ENCODE measurements around the gene FCHSD2. TPM values are rescaled to one million over a fixed set of nuclear protein-coding genes. Genes with fewer than 3 reads are reported as not detected.

FCHSD2 gene
- total and polyA plus RNA-seq, 9 of the 15 experiments (the other 6 are each of a cell fraction or from before 2014, with no cell fraction given): 1.8 to 14.7 (median 6.4) TPM

GRCh38 chr11:72860010-72860409, 282.1 kb downstream of the FCHSD2 start:
- POLR2A ChIA-PET: interaction anchor here (1.4 kb wide), 1 partner anchor 11 kb away, joined by 5 read pairs; no protein-coding TSS in a partner anchor

DNA sequence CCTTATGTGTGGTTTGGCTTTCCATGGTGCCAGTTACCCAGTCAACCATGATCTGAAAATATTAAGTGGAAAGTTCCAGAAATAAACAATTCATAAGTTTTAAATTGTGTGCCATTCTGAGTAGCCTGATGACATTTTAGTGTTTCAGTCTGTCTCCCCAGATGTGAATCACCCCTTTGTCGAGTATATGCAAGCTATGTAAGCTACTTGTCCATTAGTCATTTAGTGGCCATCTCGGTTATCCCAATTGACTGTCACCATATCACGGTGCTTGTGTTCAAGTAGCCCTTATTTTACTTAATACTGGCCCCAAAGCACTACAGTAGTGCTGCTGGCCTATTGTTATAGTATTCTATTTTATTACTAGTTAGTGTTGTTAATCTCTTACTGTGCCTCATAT, 283.0 kb downstream of the FCHSD2 start:
- no peaks in the 10 kb centered on the region for H3K36me3 ChIP-seq (ENCODE audit: control insufficient read depth, insufficient read depth, low read length)
- FAIRE-seq: no peak
- in situ Hi-C loops (cut with MboI): no loop called here
- intact Hi-C loops (cut with micrococcal nuclease): no loop called here
- H3K27ac ChIP-seq (ENCODE audit: extremely low read depth, low read depth, low read length): no peak overlapping the region
- no peaks in the 10 kb centered on the region for H3K4me1 ChIP-seq (replicated peaks in 1 of 2; ENCODE audit: control insufficient read depth in 2 of 2, insufficient read depth in 2 of 2, low read length in 2 of 2)
- H2AFZ ChIP-seq (ENCODE audit: low read depth, low read length): no peak overlapping the region
- no TSS peak for BruUV-seq (replicated peaks)
- POLR2A ChIA-PET: no interaction called here
- no peaks in the 10 kb centered on the region for H3K79me2 ChIP-seq (ENCODE audit: control insufficient read depth, insufficient read depth, low read length)
- no peak overlapping the region for H3K4me2 ChIP-seq (ENCODE audit: insufficient read depth, low read length)
- CTCF ChIA-PET (ENCODE audit: low intra/inter-chr PET ratio): no interaction called here
- no peaks in the 10 kb centered on the region for H3K27me3 ChIP-seq (ENCODE audit: control insufficient read depth in 2 of 2, insufficient read depth in 2 of 2, low read length in 2 of 2)
- ATAC-seq: no peak
- no peak overlapping the region for H3K4me3 ChIP-seq
- no peaks in the 10 kb centered on the region for H4K20me1 ChIP-seq (replicated peaks; ENCODE audit: control insufficient read depth, insufficient read depth, low read length)
- no peaks in the 10 kb centered on the region for H3K9me3 ChIP-seq (replicated peaks; ENCODE audit: control insufficient read depth, insufficient read depth, low read depth, low read length)
- H3K9me1 ChIP-seq (ENCODE audit: control insufficient read depth, insufficient read depth, low read length): no peaks in the 10 kb centered on the region
- no peak overlapping the region for H3K9ac ChIP-seq (ENCODE audit: insufficient read depth in 1 of 2, low read depth in 2 of 2, low read length in 2 of 2)
- no peak for DNase-seq (ENCODE audit: extremely low read depth in 1 of 4, low spot score in 3 of 4)
- no peak for TF ChIP-seq ZNF146 (CRISPR knock-in tag; IDR thresholded peaks at IDR 0.05; ENCODE audit: unreplicated experiment)
- TF ChIP-seq, protein P1, sequence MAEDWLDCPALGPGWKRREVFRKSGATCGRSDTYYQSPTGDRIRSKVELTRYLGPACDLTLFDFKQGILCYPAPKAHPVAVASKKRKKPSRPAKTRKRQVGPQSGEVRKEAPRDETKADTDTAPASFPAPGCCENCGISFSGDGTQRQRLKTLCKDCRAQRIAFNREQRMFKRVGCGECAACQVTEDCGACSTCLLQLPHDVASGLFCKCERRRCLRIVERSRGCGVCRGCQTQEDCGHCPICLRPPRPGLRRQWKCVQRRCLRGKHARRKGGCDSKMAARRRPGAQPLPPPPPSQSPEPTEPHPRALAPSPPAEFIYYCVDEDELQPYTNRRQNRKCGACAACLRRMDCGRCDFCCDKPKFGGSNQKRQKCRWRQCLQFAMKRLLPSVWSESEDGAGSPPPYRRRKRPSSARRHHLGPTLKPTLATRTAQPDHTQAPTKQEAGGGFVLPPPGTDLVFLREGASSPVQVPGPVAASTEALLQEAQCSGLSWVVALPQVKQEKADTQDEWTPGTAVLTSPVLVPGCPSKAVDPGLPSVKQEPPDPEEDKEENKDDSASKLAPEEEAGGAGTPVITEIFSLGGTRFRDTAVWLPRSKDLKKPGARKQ (CRISPR knock-in tag; IDR thresholded peaks at IDR 0.05): no peak
- no peak for TF ChIP-seq NR1H2 (CRISPR knock-in tag; IDR thresholded peaks at IDR 0.05)
- WGBS (ENCODE audit: insufficient coverage, low coverage, missing lambda C conversion rate): 51% methylated on average over 3 of the region's 3 CpGs

More at GRCh38 chr11:72860010-72860409, 282.1 kb downstream of the FCHSD2 start:
- in situ Hi-C loops (cut with MboI): no loop called here
- CTCF ChIA-PET (ENCODE audit: low intra/inter-chr PET ratio): no interaction called here
- Histone ChIP-seq H3K27ac (ENCODE audit: extremely low read depth, low read depth, low read length) (no peak overlapping the region), H3K36me3 (ENCODE audit: control insufficient read depth, insufficient read depth, low read length) (no peaks in the 10 kb centered on the region), H3K9me1 (ENCODE audit: control insufficient read depth, insufficient read depth, low read length) (no peaks in the 10 kb centered on the region), H3K79me2 (ENCODE audit: control insufficient read depth, insufficient read depth, low read length) (no peaks in the 10 kb centered on the region), H3K9me3 (replicated peaks; ENCODE audit: control insufficient read depth, insufficient read depth, low read depth, low read length) (no peaks in the 10 kb centered on the region), H4K20me1 (replicated peaks; ENCODE audit: control insufficient read depth, insufficient read depth, low read length) (no peaks in the 10 kb centered on the region), H2AFZ (ENCODE audit: low read depth, low read length) (no peak overlapping the region), H3K4me2 (ENCODE audit: insufficient read depth, low read length) (no peak overlapping the region), H3K4me3 (no peak overlapping the region), H3K4me1 (replicated peaks in 1 of 2; ENCODE audit: control insufficient read depth in 2 of 2, insufficient read depth in 2 of 2, low read length in 2 of 2) (no peaks in the 10 kb centered on the region), H3K27me3 (ENCODE audit: control insufficient read depth in 2 of 2, insufficient read depth in 2 of 2, low read length in 2 of 2) (no peaks in the 10 kb centered on the region), H3K9ac (ENCODE audit: insufficient read depth in 1 of 2, low read depth in 2 of 2, low read length in 2 of 2) (no peak overlapping the region)
- FAIRE-seq (no peak), DNase-seq (ENCODE audit: extremely low read depth in 1 of 4, low spot score in 3 of 4) (no peak), ATAC-seq (no peak)
- BruUV-seq (replicated peaks): no TSS peak
- 62% methylated on average over 4 of the region's 4 CpGs for WGBS (ENCODE audit: insufficient coverage, low coverage, missing lambda C conversion rate)
- no peak for TF ChIP-seq HDAC1 (IDR thresholded peaks at IDR 0.05)
- TF ChIP-seq GABPB2 (CRISPR knock-in tag; conservative IDR thresholded peaks at IDR 0.05): no peak
- TF ChIP-seq ZNF780A (CRISPR knock-in tag; IDR thresholded peaks at IDR 0.05): no peak
- no peak for TF ChIP-seq CEBPB (tag; IDR thresholded peaks at IDR 0.05)
- intact Hi-C loops (cut with micrococcal nuclease): no loop called here

Data from K562 (cell line).